ENCODE results near the gene DHX32.
"Not testable (repeated sequence)": the region's sequence is repeated elsewhere in the genome, so short reads cannot be mapped to it uniquely, and the experiment has no call there.

DNA sequence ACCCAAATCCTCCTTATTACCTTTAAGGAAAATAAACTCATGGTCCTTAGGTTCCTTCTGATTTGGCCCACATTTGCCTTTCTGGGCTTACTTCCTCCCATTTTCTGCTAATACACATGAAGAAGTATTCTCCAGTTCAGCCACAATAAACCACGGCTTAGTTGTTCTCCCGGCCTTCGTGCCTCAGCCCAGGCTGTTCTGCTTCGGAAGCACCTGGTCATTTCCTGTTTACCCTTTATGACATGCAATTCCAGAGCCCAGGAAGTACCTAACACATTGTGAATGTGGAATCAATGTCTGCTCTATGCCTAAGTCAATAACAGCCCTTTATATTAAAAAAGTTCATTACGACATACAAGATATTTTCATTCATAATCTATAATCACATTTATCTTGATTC lies 11.3 kb upstream of the DHX32 start:
- TF ChIP-seq POLR2AphosphoS5 (IDR thresholded peaks at IDR 0.05), result peak in 1 of 3 donors; percentile 35
- TF ChIP-seq, protein P1, sequence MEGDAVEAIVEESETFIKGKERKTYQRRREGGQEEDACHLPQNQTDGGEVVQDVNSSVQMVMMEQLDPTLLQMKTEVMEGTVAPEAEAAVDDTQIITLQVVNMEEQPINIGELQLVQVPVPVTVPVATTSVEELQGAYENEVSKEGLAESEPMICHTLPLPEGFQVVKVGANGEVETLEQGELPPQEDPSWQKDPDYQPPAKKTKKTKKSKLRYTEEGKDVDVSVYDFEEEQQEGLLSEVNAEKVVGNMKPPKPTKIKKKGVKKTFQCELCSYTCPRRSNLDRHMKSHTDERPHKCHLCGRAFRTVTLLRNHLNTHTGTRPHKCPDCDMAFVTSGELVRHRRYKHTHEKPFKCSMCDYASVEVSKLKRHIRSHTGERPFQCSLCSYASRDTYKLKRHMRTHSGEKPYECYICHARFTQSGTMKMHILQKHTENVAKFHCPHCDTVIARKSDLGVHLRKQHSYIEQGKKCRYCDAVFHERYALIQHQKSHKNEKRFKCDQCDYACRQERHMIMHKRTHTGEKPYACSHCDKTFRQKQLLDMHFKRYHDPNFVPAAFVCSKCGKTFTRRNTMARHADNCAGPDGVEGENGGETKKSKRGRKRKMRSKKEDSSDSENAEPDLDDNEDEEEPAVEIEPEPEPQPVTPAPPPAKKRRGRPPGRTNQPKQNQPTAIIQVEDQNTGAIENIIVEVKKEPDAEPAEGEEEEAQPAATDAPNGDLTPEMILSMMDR (IDR thresholded peaks at IDR 0.05), result not testable (repeated sequence)

Measured in transverse colon (tissue), 4 donors.